Gastrocnemius medialis (tissue), 4 donors: ENCODE results near the gene LYST.

Source experiments
- POLR2A ChIP-seq, 2 donors: fragments of 450-650 bp; IDR thresholded peaks; one replicate each; pipeline ENCODE4 v1.6.1; 2017; ENCODE audit warnings: antibody characterized with exemption in 2 of 2, mild to moderate bottlenecking in 2 of 2, moderate library complexity in 2 of 2
- TF ChIP-seq, protein P1 (sequence below), 5 experiments: fragments of 450-650 bp in 3 of 5; fragments of 200-600 bp in 2 of 5; sonication (generic) in 2 of 5; IDR thresholded peaks in 4 of 5; conservative IDR thresholded peaks in 1 of 5; 1 replicate in 4 of 5; 2 replicates in 1 of 5; pipeline ENCODE4 v1.5.1; 2016 to 2019; ENCODE audit warnings: antibody characterized with exemption in 5 of 5, mild to moderate bottlenecking in 3 of 5, moderate library complexity in 3 of 5

GRCh38 chr1:235648954-235649367 lies 217.7 kb downstream of the LYST start:
- TF ChIP-seq, protein P1, sequence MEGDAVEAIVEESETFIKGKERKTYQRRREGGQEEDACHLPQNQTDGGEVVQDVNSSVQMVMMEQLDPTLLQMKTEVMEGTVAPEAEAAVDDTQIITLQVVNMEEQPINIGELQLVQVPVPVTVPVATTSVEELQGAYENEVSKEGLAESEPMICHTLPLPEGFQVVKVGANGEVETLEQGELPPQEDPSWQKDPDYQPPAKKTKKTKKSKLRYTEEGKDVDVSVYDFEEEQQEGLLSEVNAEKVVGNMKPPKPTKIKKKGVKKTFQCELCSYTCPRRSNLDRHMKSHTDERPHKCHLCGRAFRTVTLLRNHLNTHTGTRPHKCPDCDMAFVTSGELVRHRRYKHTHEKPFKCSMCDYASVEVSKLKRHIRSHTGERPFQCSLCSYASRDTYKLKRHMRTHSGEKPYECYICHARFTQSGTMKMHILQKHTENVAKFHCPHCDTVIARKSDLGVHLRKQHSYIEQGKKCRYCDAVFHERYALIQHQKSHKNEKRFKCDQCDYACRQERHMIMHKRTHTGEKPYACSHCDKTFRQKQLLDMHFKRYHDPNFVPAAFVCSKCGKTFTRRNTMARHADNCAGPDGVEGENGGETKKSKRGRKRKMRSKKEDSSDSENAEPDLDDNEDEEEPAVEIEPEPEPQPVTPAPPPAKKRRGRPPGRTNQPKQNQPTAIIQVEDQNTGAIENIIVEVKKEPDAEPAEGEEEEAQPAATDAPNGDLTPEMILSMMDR (IDR thresholded peaks at IDR 0.05 in 4 of 5, conservative IDR thresholded peaks at IDR 0.05 in 1 of 5): no peak
- TF ChIP-seq POLR2A (IDR thresholded peaks at IDR 0.05): no peak
